Body of pancreas (tissue), 4 donors: Measurements from ENCODE around the gene KCNRG. TPM values are rescaled to one million over a fixed set of nuclear protein-coding genes. Genes with fewer than 3 reads are reported as not detected.

Experiments used
- ATAC-seq: fragments of 150-250 bp; one replicate; pipeline ENCODE4 v1.9.1; 2016
- DNase-seq, 4 donors: peaks; one replicate each; pipeline ENCODE4 v3.0.0-alpha.2; 2019
- H3K27ac ChIP-seq, 4 donors: fragments of 200-600 bp; sonication (generic); 1 replicate in 3 of 4; 2 replicates in 1 of 4; pipeline versions ENCODE4 v1.5.1 to v1.6.1; 2016 to 2019; ENCODE audit warnings: mild to moderate bottlenecking in 1 of 4, mixed read lengths in 1 of 4, moderate library complexity in 1 of 4
- H3K27me3 ChIP-seq, 2 donors: fragments of 200-600 bp; sonication (generic); one replicate each; pipeline ENCODE4 v1.6.0; 2016; ENCODE audit warnings: mild to moderate bottlenecking in 1 of 2
- H3K36me3 ChIP-seq, 2 donors: fragments of 200-600 bp; sonication (generic); replicated peaks in 1 of 2; 2 replicates each; pipeline ENCODE4 v1.5.1; 2016; ENCODE audit warnings: low read depth in 2 of 2; ENCODE audit not compliant: insufficient read depth in 1 of 2
- H3K4me1 ChIP-seq: fragments of 200-600 bp; sonication (generic); one replicate; pipeline ENCODE4 v1.6.0; 2016
- H3K4me3 ChIP-seq, 2 donors: fragments of 200-600 bp; sonication (generic); 1 replicate in 1 of 2; 2 replicates in 1 of 2; pipeline ENCODE4 v1.5.1; 2016 to 2019
- H3K9me3 ChIP-seq, 3 donors: fragments of 200-600 bp; sonication (generic); 1 replicate in 2 of 3; 2 replicates in 1 of 3; pipeline ENCODE4 v1.5.1; 2016
- CTCF ChIP-seq, 7 experiments: fragments of 450-650 bp in 4 of 7; fragments of 200-600 bp in 3 of 7; sonication (generic) in 3 of 7; IDR thresholded peaks; one replicate each; pipeline ENCODE4 v1.5.1; 2016 to 2019; ENCODE audit warnings: antibody characterized with exemption in 7 of 7
- POLR2A ChIP-seq, 3 donors: fragments of 450-650 bp; IDR thresholded peaks; one replicate each; pipeline ENCODE4 v1.6.1; 2016; ENCODE audit warnings: antibody characterized with exemption in 3 of 3, mild to moderate bottlenecking in 2 of 3
- WGBS, 2 donors: methylation state at CpG; one replicate each; pipeline ENCODE4 v1.1.5; 2017; 5-methylcytosine and 5-hydroxymethylcytosine counted together
- intact Hi-C: fragments of 100-400 bp; cut with DNase I; formaldehyde crosslinking; loops from one replicate; pipeline ENCODE4 v1.15.1; 2023
- total RNA-seq, 2 donors: library from RNA; depleted of rRNA; stranded (reverse); fragments of >200 nt; gene quantifications; one replicate each; pipeline ENCODE4 v1.1.0, GENCODE V29; 2016

Gene KCNRG
- under 1 TPM in 1 of 2 donors, not detected in 1; 0.78 TPM for total RNA-seq

- H3K36me3 ChIP-seq = no peaks in the 10 kb centered on the region
- ATAC-seq (peak; percentile 42), DNase-seq (no peak)
- no peak within 1 kb of the TSS for H3K4me3 ChIP-seq
- no peaks in the 10 kb centered on the region for H3K9me3 ChIP-seq
- H3K27me3 ChIP-seq = no peaks in the 10 kb centered on the region
- intact Hi-C loops = no loop called here
- H3K4me1 ChIP-seq = peaks cover 34% of the 10 kb centered on the region
- 49 to 60% methylated on average over 5 of the region's 5 CpGs for WGBS, 2 donors
- TF ChIP-seq CTCF (IDR thresholded peaks at IDR 0.05) (no peak), POLR2A (IDR thresholded peaks at IDR 0.05) (no peak)
- peak within 1 kb of the TSS in 1 of 4 donors; percentile 19 for H3K27ac ChIP-seq
These were observed at the start of gene KCNRG for GRCh38 chr13:50015258-50015657. Gene KCNRG (plus strand): TSS chr13:50015444. CDS start chr13:50015494, 50 bp downstream.

- 90 to 92% methylated on average over 4 of the region's 4 CpGs for WGBS, 2 donors
- TF ChIP-seq POLR2A (IDR thresholded peaks at IDR 0.05) (no peak), CTCF (IDR thresholded peaks at IDR 0.05) (no peak)
- no peak for ATAC-seq
- intact Hi-C loops = no loop called here
- no peaks in the 10 kb centered on the region for H3K27me3 ChIP-seq
- peaks cover 0 to 5% (median 0%) of the 10 kb centered on the region in 3 donors for H3K9me3 ChIP-seq
- H3K4me1 ChIP-seq = peaks cover 4% of the 10 kb centered on the region
- no peak overlapping the region for H3K27ac ChIP-seq
- H3K4me3 ChIP-seq = no peak overlapping the region
- H3K36me3 ChIP-seq = no peaks in the 10 kb centered on the region
- DNase-seq = no peak
These were observed 47.8 kb upstream of the KCNRG start for GRCh38 chr13:49967456-49967855.

- no peaks in the 10 kb centered on the region for H3K36me3 ChIP-seq
- H3K4me3 ChIP-seq = no peak overlapping the region
- 43 to 54% methylated on average over 4 of the region's 4 CpGs for WGBS, 2 donors
- peak overlapping the region in 2 of 4 donors; percentile 39 to 49 for H3K27ac ChIP-seq
- TF ChIP-seq POLR2A (IDR thresholded peaks at IDR 0.05) = no peak
- peak; percentile 39 for ATAC-seq
- H3K27me3 ChIP-seq = no peaks in the 10 kb centered on the region
- peaks cover 17% of the 10 kb centered on the region for H3K4me1 ChIP-seq
- DNase-seq = peak in 1 of 4 donors; percentile 12
- no peaks in the 10 kb centered on the region for H3K9me3 ChIP-seq
- intact Hi-C loops = no loop called here
These were observed 42.5 kb upstream of the KCNRG start for GRCh38 chr13:49972709-49973108.

GRCh38 chr13:49975826-49976225 lies 39.4 kb upstream of the KCNRG start:
- intact Hi-C loops = no loop called here
- no peak overlapping the region for H3K27ac ChIP-seq
- peaks cover 17% of the 10 kb centered on the region for H3K4me1 ChIP-seq
- ATAC-seq (no peak), DNase-seq (no peak)
- H3K27me3 ChIP-seq = no peaks in the 10 kb centered on the region
- H3K36me3 ChIP-seq = no peaks in the 10 kb centered on the region
- H3K9me3 ChIP-seq = no peaks in the 10 kb centered on the region
- H3K4me3 ChIP-seq = no peak overlapping the region
- WGBS, 2 donors = 45 to 79% methylated on average over 1 of the region's 1 CpG
- no peak for TF ChIP-seq CTCF (IDR thresholded peaks at IDR 0.05)
- TF ChIP-seq POLR2A (IDR thresholded peaks at IDR 0.05) = no peak

- Histone ChIP-seq H3K36me3 (no peaks in the 10 kb centered on the region), H3K27ac (no peak overlapping the region), H3K4me3 (no peak overlapping the region), H3K9me3 (no peaks in the 10 kb centered on the region), H3K27me3 (no peaks in the 10 kb centered on the region), H3K4me1 (peaks cover 17% of the 10 kb centered on the region)
- ATAC-seq = peak; percentile 81
- intact Hi-C loops = no loop called here
- WGBS, 2 donors = 32 to 38% methylated on average over 8 of the region's 8 CpGs
- peak; percentile 65 to 85 (median 78) for TF ChIP-seq CTCF (IDR thresholded peaks at IDR 0.05)
- no peak for TF ChIP-seq POLR2A (IDR thresholded peaks at IDR 0.05)
- DNase-seq = peak; percentile 75 to 82 (median 76)
These were observed 38.7 kb upstream of the KCNRG start for GRCh38 chr13:49976314-49977258.
